GM15510 (cell line): ENCODE data around the gene ZSWIM4.

Source experiments
- POLR2A ChIP-seq: IDR thresholded peaks from 3 replicates; pipeline ENCODE4 v1.6.1; 2011; ENCODE audit warnings: borderline replicate concordance; ENCODE audit not compliant: insufficient read length; ENCODE audit errors: extremely low read depth

The ZSWIM4 gene

GRCh38 chr19:13847407-13848339 lies 52.4 kb downstream of the ZSWIM4 start:
- peak; percentile 47 for TF ChIP-seq POLR2A

GRCh38 chr19:13848340-13848677 lies 53.1 kb downstream of the ZSWIM4 start:
- TF ChIP-seq POLR2A, result no peak

DNA sequence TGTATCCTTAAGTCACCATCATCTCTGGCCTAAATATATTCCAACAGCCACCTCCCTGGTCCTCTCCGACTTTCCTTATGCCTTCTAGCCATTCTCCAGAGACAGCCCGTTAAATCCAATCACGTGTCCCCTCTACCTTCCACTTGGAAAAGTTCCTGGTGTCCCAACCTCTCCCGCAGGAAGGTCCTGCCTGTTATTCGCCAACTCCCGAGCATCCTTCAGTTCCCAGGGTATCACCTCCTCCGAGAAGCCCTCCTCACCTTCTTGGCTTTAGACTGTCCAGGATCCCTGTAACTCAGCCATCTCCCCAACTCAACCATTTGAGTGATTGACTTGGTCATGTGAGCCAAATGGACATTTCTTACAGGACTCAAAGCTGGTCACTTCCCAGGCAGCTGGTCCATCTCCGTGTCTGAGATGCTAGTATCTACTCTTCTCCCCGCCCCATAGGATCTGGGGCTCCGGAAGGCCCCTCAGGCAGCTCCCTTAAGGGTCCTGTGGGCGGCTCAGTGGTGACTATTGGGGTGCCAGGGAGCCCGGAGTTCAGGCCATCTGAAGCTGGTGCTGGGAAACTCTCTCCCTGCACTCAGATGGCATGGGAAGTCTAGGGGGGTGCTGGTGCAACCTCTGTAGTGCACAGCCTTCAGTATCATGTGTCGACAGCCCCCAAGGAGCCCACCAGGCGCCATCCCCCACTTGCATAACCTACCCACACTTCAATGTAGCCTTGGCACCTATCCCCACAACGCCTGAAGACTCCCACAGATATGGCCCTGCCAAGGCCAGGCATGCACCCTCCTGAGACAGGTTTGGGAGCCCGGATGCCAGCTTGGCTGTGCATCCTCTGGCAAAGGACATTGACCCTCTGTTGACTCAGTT lies 53.8 kb downstream of the ZSWIM4 start:
- no peak for TF ChIP-seq POLR2A

DNA sequence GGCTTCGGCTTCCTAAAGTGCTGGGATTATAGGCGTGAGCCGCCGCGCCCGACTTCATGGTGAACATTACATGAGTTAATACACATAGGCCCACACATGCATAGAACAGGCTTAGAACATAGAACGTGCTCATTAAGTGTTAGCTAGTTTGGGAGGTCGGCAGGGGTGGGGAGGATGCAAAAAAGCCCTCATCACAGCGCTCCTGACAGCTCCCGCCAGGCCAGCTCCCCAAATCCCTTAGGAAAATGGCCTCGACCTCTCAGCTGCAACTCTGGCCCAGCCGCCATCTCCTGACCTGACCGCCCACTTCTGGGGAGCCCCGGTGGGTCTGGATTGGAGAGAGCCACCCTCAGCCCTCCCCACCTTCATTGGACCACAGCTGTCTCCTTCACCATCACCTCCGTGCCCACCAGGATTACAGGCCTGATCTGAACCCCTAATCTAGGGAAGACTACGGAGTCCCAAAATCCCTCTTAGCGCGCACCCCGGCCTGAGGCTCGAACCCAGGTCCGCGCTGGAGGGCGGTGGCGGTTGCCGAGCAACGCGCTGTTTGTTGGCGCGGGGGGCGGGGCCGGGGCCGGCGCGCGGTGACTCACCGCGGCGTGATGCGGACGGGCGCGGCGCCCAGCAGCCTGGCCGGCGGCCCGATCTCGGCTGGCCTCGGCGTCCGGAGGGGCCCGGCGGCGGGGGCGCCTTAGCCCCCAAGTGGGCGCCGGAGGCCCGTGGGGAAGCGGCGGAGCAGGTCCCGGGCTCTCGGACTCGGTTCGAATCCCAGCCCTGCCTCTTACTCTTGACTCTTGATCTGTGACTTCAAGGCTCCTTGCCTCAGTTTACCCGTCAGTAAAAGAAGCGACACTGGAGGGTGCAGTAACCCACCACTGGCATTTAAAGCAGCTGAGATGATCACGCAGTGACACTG lies 55.0 kb downstream of the ZSWIM4 start:
- TF ChIP-seq POLR2A, result no peak

DNA sequence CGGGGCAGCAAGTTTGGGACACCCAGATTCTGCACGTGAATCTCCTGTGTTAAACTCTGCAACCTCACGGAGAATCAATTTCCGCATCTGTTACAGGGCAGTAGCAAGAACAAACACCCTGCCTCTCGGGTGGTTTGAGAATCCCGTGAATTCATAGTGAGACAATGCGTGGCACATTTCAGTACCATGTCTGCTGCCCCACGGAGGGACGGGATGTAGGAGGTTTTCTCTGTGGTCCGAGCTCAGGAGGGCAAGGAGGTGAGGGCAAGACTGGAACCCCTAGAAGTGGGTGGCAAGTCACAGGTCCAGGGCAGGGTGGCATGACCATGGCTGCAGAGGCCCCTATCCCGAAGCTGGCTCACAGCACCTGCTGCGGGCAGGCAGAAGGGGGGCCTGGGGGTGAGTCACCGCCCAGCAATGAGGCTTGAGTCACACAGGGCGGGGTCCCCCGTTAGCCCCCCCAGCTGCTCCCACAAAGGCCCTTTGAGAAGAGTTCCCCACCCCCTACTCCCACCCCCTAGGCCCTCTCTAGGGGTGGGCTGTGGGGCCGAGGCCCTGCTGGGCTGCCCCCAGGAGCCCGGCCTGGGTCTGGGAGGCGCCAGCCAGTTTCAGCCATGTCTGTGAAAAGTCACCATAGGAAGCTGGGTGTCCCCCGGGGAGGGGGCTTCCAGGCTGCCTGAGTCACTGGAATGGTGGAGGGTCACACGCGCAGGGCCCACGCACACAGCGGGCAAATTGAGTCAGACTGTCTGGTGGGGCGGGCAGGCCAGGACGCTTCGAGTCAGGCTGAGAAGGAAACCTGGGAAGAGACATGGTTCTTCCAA lies 55.9 kb downstream of the ZSWIM4 start:
- no peak for TF ChIP-seq POLR2A

- TF ChIP-seq POLR2A, result no peak
These were observed 61.3 kb downstream of the ZSWIM4 start for GRCh38 chr19:13856497-13856896.

DNA sequence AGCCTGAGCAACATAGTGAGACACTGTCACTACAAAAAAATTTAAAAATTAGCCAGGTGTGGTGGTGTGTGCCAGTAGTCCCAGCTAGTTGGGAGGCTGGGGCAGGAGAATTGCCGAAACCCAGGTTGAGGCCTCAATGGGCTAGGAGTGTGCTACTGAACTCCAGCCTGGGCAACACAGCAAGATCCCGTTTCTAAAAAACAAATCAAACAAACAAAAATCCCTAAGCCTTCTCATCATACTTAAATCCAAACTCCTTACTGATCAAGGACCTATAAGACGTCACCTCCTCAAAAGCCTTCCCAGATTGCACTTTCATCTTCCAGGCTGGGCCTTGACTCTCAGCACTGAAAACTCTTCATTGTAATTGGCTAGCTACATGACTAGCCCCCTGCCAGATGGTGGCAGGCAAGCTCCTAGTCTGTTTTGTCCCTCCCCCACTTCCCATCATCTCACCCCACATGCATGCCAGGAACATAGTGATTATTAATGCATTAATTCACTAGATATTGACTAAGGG lies 64.2 kb downstream of the ZSWIM4 start:
- no peak for TF ChIP-seq POLR2A

DNA sequence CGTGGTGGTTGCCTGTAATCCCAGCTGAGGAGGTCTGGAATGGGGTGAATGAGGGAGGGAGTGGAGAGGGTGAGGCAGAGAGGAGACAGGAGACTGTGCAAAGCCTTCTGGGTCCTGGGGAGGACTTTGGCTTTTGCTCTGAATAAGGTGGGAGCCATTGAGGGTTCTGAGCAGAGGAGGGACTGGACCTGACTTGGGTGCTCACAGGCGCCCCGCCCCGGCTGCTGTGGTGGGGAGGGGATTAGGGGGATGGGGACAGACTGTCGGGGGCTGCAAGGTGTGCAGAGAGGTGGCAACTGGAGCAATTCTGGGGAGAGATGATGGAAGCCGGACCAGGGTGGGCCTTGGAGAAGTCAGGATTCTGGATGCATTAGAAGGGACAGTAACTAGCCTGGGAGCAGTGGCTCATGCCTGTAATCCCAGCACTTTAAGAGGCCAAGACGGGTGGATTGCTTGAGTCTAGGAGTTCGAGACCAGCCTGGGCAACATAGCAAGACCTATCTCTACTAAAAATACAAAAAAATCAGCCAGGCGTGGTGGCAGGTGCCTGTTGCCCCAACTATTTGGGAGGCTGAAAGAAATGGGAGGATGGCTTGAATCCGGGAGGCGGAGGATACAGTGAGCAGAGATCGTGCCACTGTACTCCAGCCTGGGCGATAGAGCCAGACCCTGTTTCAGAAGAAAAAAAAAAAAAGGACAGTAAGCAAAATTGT lies 65.6 kb downstream of the ZSWIM4 start:
- TF ChIP-seq POLR2A, result no peak

DNA sequence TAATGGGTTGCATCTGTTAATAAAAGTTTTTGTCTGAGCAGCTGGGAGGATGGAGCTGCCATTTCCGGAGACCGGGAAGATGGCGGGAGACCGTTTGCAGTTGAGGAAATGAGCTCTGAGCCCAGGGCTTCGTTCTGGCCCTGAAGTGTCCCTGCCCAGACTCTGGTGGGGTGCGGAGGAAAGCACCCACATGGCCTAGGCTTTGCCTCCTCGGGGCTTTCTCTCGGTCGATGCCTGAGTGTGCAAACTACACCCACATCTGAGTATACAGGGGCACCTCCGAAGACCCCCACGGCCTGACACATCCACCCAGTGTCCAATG lies 66.1 kb downstream of the ZSWIM4 start:
- no peak for TF ChIP-seq POLR2A

GRCh38 chr19:13861714-13862531 lies 66.7 kb downstream of the ZSWIM4 start:
- peak; percentile 60 for TF ChIP-seq POLR2A

- no peak for TF ChIP-seq POLR2A
These were observed 68.9 kb downstream of the ZSWIM4 start for GRCh38 chr19:13864046-13864666.
